ENCODE measurements around the gene KSR1.

Gene KSR1

DNA sequence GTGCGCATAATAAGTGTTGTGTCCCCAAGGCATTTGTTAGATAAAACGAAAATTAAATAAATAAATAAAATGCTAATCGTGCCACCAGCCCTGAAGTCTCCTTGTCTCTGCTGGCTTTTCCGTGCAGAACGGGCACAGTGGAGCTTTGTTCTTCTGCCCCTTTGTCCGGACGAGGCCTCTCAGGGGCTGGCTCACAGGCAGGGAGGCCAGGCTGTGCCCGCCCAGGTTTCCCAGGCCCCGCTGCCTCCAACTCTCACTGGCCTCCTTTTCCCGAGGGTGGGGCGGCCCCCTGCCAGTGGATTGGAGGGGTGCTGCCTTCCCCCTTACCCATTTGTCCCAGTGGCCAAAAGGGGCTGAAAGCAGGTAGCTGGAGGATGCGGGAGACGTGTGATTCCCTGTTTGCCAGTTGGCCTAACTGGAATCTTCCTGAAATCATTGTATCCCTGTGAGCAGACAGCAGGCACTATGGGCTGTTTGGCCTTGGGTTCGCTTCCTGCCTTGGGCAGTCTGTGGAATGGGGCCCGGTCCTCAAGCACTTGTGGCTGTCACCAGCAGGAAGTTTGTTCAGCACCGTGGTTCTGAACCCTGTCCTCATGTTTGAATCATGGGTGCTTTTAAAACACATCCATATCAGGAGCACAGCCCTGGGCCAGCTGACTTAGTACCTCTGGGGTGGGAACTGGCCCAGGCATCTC is 64.4 kb downstream of the KSR1 start:
- no peak for DNase-seq

DNA sequence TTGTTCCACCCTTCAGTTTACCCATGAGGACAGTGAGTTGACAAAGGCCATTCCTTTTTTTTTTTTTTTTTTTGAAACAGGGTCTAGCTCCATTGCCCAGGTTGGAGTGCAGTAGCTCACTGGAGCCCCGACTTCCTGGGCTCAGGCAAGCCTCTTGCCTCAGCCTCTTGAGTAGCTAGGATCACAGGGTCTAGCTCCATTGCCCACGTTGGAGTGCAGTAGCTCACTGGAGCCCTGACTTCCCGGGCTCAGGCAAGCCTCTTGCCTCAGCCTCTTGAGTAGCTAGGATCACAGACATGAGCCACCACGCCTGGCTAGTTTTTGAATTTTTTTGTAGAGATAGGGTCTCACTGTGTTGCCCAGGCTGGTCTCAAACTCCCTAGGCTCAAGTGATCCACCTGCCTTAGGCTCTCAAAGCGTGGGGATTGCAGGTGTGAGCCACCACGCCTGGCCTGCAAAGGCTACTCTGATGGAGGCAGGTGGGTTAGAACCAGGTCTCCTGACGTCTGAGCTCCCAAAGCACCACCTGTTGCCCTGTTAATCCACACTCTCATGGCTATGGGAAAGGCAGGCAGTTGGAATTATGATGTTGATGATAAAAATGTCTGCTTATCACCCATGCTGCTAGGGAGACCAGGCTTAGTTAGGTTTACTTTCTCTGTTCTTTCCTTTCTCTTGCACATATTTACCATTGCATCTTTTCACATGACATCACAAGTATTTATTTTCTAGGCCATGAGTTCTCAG is 65.2 kb downstream of the KSR1 start:
- DNase-seq: no peak

DNA sequence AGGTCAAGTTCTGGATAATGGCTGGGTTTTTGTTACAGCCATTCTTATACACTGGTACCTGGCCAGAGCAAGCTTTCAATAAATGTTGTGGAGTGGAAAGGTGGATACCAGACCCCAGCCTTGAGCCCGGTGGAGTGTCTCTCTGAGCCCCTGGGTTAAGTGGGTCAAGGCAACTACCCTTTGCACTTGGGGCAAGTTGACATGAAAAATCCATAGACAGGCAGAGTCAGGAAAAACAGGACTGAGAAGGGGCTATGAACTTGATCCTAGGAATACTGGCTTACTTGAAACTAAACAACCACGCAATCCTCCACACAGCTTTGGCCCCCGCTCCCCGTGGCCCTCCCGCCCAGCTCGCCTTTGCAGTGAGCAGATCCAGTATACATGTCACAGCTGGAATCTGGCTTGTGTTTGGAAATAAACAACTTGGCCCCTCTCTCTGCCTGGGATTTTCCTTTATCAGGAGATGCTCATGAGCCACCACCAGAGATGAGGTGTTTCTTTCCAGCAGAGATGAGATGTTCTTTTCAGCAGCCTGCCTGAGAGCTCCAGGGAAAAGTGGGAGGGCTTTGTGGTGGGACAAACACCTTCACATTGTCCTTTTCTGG is 65.9 kb downstream of the KSR1 start:
- DNase-seq: no peak

DNA sequence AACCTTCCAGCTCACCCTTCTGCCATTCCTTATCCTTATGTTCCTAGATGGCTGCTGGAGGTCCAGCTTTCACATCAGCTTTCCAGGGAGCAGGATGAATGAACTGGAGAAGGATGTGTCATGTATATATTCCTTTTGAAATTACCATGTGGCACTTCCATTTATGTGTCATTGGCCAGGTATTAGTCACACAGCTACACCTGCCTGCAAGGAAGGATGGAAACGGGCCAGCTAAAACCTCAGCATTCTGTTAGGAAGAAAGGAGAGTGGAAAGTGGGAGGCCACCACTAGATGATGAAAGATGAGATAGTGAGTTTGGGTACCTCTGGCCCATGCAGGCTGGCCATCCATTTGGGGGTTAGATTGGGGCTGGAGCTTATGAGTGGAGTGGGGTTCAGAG is 67.5 kb downstream of the KSR1 start:
- DNase-seq: no peak

DNA sequence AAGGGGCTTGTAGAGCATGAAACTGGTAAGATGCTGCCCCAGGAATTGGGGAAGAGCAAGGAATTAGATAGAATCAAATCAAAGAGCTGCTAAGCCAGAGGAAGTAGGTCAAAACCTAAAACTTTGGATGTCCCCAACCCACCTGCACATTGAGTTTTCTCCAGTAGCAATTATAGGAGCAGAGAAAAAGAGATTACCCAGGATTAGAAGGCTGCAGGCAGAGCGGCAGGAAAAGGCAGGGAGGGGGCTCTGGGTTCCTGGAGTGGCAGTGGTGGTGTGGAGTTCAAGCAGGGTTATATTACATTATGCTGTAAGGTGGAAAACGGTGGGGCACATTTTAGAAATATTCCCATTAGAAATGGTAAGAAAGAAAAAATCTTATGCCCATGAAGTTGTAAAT is 68.3 kb downstream of the KSR1 start:
- no peak for DNase-seq

DNA sequence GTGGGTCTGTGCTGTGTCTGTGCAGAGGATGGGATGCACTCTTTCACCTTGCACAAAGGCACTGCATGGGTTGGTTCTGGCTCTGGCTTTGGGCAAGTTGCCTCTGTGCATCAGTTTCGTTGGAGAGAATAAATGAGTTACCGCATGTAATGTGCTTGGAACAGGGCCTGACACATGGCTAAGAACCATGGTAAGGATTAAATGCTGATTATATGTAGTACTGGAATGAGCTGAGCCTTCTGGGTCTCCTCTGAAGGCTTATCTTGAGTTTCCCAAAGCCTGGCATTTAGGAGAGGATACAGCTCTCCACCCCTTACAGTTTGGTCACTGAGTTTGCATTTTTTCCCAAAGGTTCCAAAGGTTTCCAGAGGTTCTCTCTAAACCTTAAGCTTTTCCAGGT is 69.1 kb downstream of the KSR1 start:
- DNase-seq: no peak

DNA sequence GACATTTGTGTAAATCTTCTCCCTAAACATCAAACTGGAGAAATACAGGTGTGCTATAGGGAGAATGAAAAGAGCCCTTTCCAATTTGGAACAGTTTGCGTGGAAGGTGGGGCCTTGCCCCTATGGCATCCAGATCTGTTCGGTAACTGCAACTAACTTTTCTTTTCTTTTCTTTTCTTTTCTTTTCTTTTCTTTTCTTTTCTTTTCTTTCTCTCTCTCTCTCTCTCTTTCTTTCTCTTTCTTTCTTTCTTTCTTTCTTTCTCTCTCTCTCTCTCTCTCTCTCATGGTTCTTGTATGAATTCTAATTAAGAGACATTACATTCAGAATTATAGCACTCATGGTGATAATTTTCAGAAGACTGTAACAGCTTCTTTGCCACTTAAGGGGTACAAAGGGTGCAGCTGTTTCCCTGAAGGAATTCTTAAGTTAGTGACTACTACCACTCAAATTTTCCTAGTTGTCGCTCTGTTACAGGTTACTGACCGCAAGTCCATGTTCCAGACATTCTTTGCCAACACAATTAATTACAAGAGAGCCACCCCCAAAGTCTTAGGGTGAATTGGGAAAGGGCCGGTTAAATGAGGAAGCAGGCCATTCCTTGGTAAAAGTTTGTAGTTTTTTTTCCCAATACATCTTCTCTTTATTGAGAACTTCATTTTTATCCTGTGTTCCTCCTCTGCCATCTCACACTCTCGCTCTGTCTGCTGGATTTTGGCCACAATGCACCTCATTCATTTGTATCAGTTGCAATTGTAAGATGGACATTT is 69.8 kb downstream of the KSR1 start:
- no peak for DNase-seq

DNA sequence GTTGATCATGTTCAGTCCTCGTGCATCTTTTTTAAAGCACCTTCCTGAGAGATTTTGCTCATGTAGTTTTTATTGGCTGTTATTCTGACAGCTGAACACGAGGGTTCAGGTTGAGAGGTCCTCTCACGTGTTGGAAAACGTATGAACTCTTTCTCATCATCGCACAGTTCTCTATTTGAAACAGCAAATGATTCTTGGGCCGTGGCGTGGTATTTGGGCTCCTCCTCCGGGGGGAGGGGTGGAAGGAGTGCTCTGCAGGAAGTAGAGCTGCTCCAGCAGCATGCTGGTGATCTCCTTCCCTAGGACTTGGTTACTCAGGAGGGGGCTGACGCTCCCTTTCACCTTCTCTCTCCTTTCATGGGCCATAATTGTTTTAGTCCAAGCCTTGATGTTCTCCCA is 70.4 kb downstream of the KSR1 start:
- no peak for DNase-seq

DNA sequence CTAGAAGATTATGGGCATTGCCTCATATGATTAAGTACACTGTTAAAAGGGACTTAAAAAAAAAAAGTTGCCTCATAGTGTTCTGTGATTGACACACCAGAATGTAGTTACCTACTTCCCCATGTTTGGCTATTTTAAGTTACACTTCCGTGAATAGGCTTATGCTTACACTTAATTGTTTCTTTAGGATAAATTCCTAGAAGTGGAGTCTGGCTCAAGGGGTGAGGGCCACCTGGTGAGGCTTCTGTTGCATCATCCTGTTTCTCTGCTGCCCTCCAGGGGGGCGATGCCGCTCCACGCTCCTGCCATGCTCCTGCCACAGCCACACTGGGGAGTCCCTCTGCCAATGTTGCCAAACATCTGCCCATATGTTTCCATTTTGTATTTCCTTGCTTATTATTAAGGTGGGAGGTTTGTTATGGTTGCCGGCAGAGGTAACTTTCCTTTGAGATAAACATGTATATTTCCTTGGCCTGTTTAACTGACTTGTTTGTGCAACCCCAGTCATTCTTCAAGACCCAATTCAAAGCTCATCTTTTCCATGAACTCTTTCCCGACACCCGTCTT is 73.1 kb downstream of the KSR1 start:
- DNase-seq: no peak

DNA sequence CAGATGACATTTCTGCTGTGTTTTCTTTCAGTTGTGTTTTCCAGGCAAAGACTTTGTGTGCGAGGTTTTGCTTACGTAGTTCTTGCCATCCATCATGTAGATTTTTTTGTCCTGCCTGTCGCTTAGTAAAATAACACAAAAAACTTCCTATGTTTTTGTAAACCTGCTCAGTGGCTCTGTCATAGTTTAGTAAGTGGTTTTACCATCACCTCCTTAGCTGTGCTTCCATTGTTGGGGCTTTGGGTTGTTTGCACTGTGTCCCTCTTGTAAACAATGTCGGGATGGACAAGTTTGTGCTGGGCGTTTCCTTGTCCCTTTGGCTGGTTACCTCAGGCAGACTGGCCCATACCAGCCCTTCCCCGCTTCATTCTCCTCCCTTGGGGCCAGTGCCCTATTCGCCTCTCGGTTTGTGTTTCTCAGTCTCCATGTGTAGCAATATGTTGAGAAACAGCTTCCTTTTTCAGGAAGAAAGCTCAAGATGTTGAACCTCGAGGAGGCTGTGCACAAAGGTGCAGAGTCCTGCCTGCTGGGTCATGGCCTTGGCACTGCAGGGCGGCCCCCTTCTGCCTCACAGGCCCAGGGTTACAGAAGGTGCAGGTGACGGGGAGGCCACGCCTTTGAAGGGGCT is 74.6 kb downstream of the KSR1 start:
- no peak for DNase-seq

DNA sequence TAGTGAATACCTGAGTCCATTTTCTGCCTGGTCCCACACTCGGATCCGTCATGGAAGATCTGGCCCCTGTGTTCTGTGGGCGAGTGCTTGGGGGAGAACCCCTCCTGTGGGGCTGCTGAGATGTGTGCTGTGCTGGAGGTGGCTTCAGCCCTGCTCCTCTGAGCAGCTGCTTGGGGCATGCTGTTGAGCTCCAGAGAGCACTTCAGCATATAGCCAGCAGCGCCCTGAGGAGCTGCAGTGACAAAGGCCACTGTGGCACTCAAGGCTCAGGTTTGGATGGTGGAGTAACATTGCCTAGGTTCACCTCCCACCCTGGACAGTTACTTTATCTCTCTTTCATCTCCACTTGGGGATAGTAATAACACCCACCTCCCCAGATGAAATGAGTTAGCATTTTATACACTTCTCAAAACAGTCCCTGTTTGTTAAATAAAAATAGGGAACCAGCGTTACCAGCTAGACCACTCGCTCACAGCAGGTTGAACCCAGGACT is 75.3 kb downstream of the KSR1 start:
- DNase-seq: no peak

DNA sequence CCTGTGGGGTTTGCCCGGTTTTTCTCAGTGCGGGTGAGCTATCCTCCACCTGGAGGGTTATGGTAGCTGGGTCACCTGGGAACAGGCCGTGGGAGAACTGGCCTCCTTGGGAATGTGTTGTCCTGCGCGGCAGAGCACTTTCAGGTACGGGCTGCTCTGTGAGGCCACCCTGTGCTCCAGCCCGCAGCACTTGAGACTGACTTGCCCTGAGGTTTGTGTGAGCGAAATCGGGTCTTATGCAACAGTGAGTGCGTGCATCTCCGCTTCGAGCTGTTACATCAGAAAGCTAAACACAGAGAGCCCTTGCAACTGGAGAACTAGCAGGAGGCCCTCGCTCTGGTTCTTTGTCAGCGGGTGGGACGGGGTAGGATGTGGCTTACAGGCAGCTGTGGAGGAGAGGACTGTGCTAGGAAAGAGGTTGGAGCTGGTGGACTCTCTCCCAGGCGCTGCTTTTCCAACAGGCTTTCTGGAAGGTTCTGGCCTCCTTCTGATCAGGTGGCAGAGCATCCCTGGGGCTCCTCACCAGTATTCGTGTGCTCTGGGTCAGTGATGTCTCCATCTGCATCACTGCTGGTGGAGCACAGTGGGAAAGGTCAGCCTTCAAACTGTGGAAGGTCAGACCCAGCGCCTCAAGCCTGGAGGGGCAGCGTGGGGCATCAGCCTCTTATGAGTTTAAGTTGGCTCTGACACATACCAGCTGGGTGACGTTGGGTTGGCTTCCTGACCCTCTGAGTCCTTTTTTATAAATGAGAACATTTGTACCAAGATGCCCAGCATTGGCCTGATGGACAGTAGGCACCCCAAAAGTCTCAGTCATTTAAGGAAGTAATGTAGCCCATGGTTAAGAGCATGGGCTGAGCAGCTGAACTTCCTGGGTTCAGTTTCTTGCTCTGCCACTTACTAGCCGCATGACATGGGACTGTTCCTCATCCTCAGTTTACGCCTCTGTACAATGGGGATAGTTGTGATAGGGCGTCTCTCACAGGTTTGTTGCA is 76.3 kb downstream of the KSR1 start:
- DNase-seq: no peak

DNA sequence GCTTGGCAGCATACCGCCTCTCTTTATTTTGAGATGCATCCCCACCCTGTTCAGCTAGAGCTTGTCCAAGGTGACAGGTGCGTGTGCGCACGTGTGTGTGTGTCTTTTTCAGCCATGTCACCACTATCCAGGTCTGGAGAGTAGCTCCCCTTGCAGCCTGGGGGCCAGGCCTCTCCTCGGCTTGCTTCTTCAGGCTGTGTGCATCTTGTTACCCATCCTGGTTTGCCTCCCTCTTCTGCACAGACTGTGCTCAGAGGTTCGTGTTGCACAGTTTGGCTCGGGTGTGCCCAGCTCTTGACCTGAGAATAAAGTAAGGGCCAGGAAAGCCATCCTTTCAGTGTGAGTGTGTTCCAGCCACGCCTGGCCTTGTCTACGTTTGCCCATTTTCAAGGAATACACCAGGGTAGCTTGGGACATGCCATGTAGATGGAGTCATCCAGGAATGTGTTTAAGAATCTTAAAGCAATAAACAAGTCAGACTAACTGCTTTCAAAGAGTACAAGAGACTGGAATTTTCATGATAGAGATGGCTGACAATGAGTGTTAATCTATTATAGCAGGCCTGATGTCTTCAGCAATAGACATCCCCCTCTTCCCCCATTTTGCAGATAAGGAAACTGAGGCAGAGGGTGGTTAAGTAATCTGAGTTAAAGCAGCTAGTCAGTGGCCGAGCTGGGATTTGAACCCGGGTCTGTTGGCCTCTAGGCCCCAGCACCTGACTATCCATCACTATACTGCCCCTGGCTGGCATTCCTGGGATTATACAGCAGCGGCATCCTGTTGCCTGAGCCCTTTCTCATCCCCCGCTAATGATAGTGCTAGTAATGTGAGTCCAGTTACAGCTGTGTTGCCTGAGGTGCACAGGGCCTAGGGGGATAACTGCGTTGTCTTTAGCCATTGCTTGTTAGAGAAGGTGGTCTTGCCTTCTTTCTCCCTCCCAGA is 77.9 kb downstream of the KSR1 start:
- DNase-seq: no peak

DNA sequence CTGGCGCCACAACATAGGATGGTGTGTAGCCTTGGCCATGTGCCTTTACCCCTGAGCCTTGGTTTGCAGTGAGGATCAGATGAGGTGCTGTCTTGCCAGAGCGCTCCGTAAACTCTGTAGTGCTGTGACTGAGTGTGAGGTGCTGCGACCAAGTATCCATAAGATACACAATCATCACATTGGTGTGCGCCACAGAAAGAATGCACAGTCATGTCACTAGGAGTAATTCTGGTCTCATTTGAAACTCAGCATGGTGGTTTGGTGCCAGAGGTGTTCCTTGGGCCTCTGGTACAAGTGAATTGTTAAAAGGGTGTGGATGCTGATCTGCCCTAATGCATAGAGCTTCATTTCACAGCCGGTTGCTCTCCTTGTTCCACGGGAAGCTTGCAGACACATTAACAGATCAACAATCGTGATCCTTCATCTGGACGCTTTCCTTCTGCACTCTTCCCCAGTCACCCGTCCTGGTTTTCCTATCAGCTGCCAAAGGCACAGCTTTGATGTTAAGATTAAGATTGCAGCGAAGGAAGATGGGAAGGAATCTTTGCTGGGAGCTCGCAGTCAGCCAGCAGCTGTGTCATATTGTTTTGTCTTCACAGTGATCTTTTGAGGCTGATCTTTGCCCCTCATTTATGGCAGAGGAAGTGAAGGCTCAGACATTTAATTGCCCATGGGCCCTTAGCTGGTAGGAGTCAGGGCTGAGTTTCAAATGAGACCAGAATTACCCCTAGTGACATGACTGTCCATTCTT is 79.1 kb downstream of the KSR1 start:
- DNase-seq: no peak

DNA sequence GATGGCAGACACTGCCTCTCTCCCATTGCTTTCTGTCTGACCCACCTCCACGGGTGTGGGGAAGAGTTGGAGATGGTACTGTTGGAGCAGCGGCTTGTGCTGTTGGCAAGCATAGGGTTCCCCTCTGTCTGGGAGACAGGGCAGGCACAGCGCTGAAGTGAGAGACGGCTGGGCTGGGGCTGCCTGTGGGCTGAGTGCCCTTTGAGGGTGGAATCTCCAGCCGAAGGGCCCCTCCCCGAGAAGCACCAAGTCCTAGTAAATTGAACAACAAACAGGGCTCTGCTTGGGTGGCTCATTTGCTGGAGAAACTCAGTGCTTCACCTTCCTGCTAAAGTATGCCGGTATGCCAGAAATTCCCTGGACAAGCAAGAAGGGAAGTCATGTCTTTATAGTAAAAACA is 79.7 kb downstream of the KSR1 start:
- DNase-seq: no peak

DNA sequence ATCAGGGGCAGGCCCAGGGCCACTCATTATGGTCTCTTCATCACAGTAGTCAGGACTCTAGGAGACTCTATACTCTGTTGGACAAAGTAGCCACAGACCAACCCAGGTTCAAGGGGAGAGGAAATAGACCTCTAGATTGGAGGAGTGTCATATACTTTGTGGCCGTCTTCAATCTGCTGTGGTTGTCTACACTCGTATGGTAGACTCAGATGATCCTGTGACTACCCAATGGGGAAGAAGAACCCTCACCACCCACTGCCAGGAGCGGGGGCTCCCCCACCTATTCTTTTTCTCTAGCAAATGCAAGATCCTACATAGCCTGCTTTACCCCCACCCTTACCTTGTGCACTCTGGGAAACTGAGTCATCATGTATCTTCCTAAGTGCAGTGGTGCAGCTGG is 80.5 kb downstream of the KSR1 start:
- no peak for DNase-seq

DNA sequence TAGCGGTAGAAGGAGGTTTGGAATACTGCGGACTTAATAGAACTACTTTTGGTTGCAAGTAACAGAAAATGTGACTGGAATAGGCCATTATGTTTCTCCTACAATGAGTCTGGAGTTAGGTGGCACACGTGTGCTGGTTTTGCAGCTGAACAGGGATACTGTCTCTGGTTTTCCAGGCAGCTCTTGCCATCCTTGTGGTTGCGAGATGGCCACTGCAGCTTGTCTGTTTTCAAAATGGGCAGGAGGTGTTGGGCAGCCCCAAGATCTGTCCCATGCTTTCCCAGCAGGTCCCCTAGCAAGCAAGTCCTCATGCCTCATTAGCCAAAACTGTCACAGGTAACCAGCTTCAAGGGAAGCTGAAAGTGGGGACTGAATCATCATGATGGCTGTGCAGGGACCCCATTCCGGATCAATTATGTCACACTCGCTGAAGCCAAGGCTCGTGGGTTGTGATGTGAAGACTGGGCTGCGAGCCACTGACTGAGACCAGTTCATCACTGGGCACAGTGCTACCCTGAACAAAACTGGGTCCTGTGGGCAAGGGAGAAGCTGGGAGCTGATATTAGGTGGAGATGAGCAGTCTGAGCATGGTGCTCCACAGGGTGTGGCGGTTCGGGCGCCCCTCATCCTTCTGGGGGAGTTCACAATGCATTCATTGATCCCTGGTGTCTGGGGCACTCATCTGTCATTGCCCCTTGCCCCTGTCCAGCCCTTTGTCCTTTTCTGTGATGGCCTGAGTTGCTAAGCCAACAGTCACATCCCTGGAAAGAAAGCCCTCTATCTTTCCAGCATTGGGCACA is 82.1 kb downstream of the KSR1 start:
- DNase-seq: no peak

DNA sequence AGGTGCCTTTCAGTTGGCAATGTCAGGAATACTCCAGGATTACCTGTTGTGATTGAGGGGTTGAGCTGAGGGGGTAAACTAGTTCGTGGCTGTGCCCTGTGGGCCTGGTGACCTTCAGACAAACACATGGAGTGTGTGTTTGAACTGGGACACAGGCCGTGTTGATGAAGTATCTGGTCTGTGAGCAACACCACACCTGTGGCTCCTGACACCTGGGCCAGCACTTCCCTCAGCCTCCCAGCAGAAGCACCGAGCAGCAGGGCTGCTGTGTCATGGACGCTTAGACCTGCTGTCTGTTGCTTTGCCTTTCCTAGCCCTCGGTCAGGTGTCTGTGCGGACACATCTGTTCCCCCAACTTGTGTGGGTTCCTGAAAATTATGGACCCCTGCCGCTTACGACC is 82.9 kb downstream of the KSR1 start:
- DNase-seq: no peak
